ENCODE measurements around the gene TBX19.

The TBX19 gene

DNA sequence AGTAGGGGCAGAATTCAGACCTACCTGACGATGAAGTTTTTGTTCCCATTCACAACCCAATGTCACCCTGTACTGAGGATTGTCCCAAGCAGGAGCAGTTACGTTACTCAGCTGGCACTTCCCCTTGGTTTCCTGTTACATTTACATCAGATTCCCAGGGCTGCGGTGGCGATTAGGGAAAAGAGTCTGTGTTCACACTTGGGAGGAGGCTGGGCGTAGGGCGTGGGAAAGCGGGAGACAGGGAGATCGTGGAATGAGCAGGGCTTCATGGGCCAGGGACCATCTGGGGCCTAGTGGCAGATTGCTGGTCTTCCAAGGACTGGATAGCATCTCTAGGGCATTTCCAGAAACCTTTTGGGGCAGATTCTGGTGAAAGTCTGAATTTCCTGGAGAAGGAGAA, 39.0 kb downstream of the TBX19 start:
- H3F3A ChIP-seq (ENCODE audit: control insufficient read depth, insufficient read depth), result no peaks in the 10 kb centered on the region
- no peak for TF ChIP-seq EZH2phosphoT487 (IDR thresholded peaks at IDR 0.05; ENCODE audit: borderline replicate concordance, low read length)
- TF ChIP-seq, protein P1, sequence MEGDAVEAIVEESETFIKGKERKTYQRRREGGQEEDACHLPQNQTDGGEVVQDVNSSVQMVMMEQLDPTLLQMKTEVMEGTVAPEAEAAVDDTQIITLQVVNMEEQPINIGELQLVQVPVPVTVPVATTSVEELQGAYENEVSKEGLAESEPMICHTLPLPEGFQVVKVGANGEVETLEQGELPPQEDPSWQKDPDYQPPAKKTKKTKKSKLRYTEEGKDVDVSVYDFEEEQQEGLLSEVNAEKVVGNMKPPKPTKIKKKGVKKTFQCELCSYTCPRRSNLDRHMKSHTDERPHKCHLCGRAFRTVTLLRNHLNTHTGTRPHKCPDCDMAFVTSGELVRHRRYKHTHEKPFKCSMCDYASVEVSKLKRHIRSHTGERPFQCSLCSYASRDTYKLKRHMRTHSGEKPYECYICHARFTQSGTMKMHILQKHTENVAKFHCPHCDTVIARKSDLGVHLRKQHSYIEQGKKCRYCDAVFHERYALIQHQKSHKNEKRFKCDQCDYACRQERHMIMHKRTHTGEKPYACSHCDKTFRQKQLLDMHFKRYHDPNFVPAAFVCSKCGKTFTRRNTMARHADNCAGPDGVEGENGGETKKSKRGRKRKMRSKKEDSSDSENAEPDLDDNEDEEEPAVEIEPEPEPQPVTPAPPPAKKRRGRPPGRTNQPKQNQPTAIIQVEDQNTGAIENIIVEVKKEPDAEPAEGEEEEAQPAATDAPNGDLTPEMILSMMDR (IDR thresholded peaks at IDR 0.05; ENCODE audit: low read depth, low read length, poor library complexity, severe bottlenecking), result no peak
- H3K4me3 ChIP-seq (ENCODE audit: low read length), result no peak overlapping the region
- H3K79me2 ChIP-seq (ENCODE audit: control insufficient read depth, low read length), result no peaks in the 10 kb centered on the region
- H3K9me3 ChIP-seq (ENCODE audit: control insufficient read depth, insufficient read depth, low read length), result no peaks in the 10 kb centered on the region
- no peaks in the 10 kb centered on the region for H3K9me2 ChIP-seq (replicated peaks; ENCODE audit: control insufficient read depth, low read length)
- no peak overlapping the region for H3K27ac ChIP-seq (ENCODE audit: low read depth, low read length)
- no peaks in the 10 kb centered on the region for H3K27me3 ChIP-seq (ENCODE audit: control insufficient read depth, low read length)
- no peaks in the 10 kb centered on the region for H3K4me1 ChIP-seq (ENCODE audit: control insufficient read depth, low read length)
- no peak overlapping the region for H3K4me2 ChIP-seq (ENCODE audit: low read length)
- H4K20me1 ChIP-seq (ENCODE audit: control insufficient read depth, insufficient read depth, low read depth, low read length), result no peaks in the 10 kb centered on the region
- no peaks in the 10 kb centered on the region for H3K36me3 ChIP-seq (ENCODE audit: control insufficient read depth, low read length)

DNA sequence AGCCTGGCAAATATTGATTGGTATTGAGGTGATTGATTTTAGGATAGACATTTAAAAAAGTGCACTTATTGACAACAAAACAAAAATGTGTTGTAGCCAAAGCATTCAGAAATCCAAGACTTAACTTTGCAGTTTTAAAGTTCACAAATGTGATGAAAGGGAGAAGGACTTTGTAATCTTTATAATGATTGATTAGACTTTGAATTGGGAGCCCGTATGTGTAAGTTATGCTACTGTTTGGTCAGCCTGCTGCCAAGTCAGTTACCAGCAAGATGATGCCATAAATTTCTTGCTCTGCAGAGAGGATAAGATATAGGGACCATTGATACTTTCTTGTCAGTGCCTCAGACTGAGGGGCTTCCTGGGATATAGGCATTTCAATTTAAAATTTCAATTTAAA, 39.5 kb downstream of the TBX19 start:
- Histone ChIP-seq H3K4me3 (ENCODE audit: low read length) (no peak overlapping the region), H3K27ac (ENCODE audit: low read depth, low read length) (no peak overlapping the region), H3K9me2 (replicated peaks; ENCODE audit: control insufficient read depth, low read length) (no peaks in the 10 kb centered on the region), H3K27me3 (ENCODE audit: control insufficient read depth, low read length) (no peaks in the 10 kb centered on the region), H3F3A (ENCODE audit: control insufficient read depth, insufficient read depth) (no peaks in the 10 kb centered on the region), H3K36me3 (ENCODE audit: control insufficient read depth, low read length) (no peaks in the 10 kb centered on the region), H4K20me1 (ENCODE audit: control insufficient read depth, insufficient read depth, low read depth, low read length) (no peaks in the 10 kb centered on the region), H3K9me3 (ENCODE audit: control insufficient read depth, insufficient read depth, low read length) (no peaks in the 10 kb centered on the region), H3K79me2 (ENCODE audit: control insufficient read depth, low read length) (no peaks in the 10 kb centered on the region), H3K4me2 (ENCODE audit: low read length) (no peak overlapping the region), H3K4me1 (ENCODE audit: control insufficient read depth, low read length) (no peaks in the 10 kb centered on the region)
- TF ChIP-seq EZH2phosphoT487 (IDR thresholded peaks at IDR 0.05; ENCODE audit: borderline replicate concordance, low read length), result no peak
- TF ChIP-seq, protein P1 (IDR thresholded peaks at IDR 0.05; ENCODE audit: low read depth, low read length, poor library complexity, severe bottlenecking), result no peak

DNA sequence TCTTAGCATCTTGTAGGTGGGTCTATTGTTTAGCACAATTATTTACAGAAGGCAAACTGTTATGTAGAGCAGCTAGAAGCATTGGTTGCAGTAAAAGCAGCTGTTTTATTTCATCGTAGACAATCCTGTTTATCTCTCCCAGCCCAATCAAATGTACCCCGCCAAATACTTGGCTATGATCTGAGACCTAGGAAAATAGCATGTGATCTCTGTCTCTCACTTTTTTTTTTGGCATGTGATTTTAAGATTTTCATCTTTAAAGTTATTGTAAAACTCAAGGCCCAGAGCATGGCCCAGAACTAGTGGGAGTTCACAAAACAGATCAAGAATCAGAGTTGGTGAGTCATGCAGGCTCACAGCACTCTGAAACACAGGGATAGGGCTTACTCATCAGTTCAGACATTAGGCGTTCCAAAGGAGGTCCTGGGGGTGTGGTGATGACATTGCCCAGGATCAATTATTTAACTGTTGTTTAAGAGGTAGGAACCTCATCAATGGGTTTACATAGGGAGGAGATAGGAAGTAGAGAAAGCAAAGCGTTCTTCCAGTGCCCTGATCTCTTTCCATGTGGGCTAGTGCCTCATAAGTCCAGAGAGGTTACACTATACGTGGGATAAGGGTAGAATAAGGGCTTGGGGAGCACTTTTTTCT, 40.2 kb downstream of the TBX19 start:
- no peaks in the 10 kb centered on the region for H3K9me3 ChIP-seq (ENCODE audit: control insufficient read depth, insufficient read depth, low read length)
- no peaks in the 10 kb centered on the region for H3K79me2 ChIP-seq (ENCODE audit: control insufficient read depth, low read length)
- TF ChIP-seq, protein P1 (IDR thresholded peaks at IDR 0.05; ENCODE audit: low read depth, low read length, poor library complexity, severe bottlenecking), result no peak
- TF ChIP-seq EZH2phosphoT487 (IDR thresholded peaks at IDR 0.05; ENCODE audit: borderline replicate concordance, low read length), result no peak
- H3K36me3 ChIP-seq (ENCODE audit: control insufficient read depth, low read length), result no peaks in the 10 kb centered on the region
- no peak overlapping the region for H3K27ac ChIP-seq (ENCODE audit: low read depth, low read length)
- H4K20me1 ChIP-seq (ENCODE audit: control insufficient read depth, insufficient read depth, low read depth, low read length), result no peaks in the 10 kb centered on the region
- no peak overlapping the region for H3K4me3 ChIP-seq (ENCODE audit: low read length)
- no peaks in the 10 kb centered on the region for H3K9me2 ChIP-seq (replicated peaks; ENCODE audit: control insufficient read depth, low read length)
- no peaks in the 10 kb centered on the region for H3F3A ChIP-seq (ENCODE audit: control insufficient read depth, insufficient read depth)
- no peak overlapping the region for H3K4me2 ChIP-seq (ENCODE audit: low read length)
- H3K4me1 ChIP-seq (ENCODE audit: control insufficient read depth, low read length), result no peaks in the 10 kb centered on the region
- no peaks in the 10 kb centered on the region for H3K27me3 ChIP-seq (ENCODE audit: control insufficient read depth, low read length)

Measured in DOHH2 (cell line).